SIG-M5 (cell line): ENCODE measurements around the gene COPS2.
"Not testable (repeated sequence)": the region's sequence is repeated elsewhere in the genome, so short reads cannot be mapped to it uniquely, and the experiment has no call there.

Experiments
- DNase-seq: peaks from one replicate; lab custom pipeline; 2025; lab: John Stamatoyannopoulos, UW

COPS2 gene

GRCh38 chr15:49103002-49103401, 52.4 kb downstream of the COPS2 start:
- no peak for DNase-seq

GRCh38 chr15:49101536-49101935, 53.9 kb downstream of the COPS2 start:
- DNase-seq: no peak

GRCh38 chr15:49096090-49096750, 59.2 kb downstream of the COPS2 start:
- DNase-seq: no peak

GRCh38 chr15:49094923-49095322, 60.5 kb downstream of the COPS2 start:
- no peak for DNase-seq

- no peak for DNase-seq
Observed at GRCh38 chr15:49093252-49094105, 61.9 kb downstream of the COPS2 start.

GRCh38 chr15:49088996-49089395, 66.4 kb downstream of the COPS2 start:
- DNase-seq: no peak

- no peak for DNase-seq
Observed at GRCh38 chr15:49085696-49086459, 69.5 kb downstream of the COPS2 start.

- no peak for DNase-seq
Observed at GRCh38 chr15:49084285-49084570, 71.2 kb downstream of the COPS2 start.

- DNase-seq: no peak
Observed at GRCh38 chr15:49083401-49084284, 71.8 kb downstream of the COPS2 start.

GRCh38 chr15:49082960-49083359, 72.4 kb downstream of the COPS2 start:
- no peak for DNase-seq

- DNase-seq: no peak
Observed at GRCh38 chr15:49079340-49080039, 75.9 kb downstream of the COPS2 start.

GRCh38 chr15:49075881-49076280, 79.5 kb downstream of the COPS2 start:
- peak; percentile 54 for DNase-seq

- not testable (repeated sequence) for DNase-seq
Observed at GRCh38 chr15:49074589-49075287, 80.7 kb downstream of the COPS2 start.
